Activated T-cell treated with anti-CD3 and anti-CD28 coated beads for 24 hours (primary cell): Measurements from ENCODE around the gene TCF23.
A peak's percentile ranks its signal among the peaks of the same experiment; 100 is the strongest.
"Not testable (repeated sequence)": the region's sequence is repeated elsewhere in the genome, so short reads cannot be mapped to it uniquely, and the experiment has no call there.

Experiments
- DNase-seq: peaks from one replicate; pipeline ENCODE4 v3.0.0-alpha.2; 2020; ENCODE audit warnings: low read depth

TCF23 gene

DNA sequence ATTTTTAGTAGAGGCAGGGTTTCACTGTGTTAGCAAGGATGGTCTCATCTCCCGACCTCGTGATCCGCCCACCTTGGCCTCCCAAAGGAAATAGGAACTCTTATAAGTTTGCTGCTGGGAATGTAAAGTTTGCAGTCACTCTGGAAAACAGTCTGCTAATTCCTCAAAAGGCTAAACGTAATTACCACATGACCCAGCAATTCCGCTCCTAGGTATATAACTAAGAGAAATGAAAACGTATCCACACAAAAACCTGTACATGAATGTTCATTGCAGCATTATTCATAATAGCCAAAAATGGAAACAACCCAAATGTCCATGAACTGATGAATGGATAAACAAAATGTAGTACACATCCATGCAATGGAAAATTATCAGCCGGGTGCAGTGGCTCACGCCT is 41.2 kb downstream of the TCF23 start:
- DNase-seq, result no peak

GRCh38 chr2:27191070-27191829 is 42.4 kb downstream of the TCF23 start:
- DNase-seq, result peak; percentile 16

DNA sequence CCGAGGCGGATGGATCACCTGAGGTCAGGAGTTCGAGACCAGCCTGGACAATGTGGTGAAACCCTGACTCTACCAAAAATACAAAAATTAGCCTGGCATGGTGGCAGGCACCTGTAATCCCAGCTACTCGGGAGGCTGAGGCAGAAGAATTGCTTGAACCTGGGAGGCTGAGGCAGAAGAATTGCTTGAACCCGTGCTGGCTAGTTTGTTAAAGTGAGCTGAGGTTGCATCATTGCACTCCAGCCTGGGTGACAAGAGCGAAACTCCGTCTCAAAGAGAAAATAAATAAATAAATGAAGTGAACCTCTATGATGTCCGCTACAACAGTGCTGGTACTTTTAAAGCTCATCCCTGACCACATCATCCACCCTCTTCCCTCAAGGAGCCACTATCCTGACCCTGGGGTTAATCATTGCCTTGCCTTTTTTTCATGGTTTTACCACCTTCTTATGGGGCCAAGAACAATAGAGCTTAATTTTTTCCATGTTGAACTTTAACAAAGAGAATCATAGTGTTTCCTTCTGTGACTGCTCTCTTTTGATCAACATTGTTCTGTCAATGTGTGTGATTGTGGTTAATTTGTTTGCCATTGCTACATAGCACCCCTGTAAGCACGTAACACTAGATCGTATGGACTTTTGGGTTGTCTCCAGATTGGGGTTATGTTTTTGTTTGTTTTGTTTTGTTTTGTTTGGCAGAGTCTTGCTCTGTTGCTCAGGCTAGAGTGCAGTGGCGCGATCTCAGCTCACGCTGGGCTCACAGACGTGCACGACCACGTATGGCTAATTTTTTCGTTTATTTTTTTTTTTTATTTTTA is 45.9 kb downstream of the TCF23 start:
- DNase-seq, result no peak

DNA sequence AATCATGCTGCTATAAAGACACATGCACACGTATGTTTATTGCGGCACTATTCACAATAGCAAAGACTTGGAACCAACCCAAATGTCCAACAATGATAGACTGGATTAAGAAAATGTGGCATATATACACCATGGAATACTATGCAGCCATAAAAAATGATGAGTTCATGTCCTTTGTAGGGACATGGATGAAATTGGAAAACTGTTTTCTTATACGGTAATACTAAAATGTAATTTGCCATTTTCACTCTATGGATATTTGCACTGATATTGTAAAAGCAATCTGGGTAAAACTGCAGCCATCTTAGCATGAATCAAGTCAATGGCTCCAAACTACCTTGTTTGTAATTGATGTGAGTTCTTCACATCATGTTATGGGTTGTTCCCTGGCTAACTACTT is 47.0 kb downstream of the TCF23 start:
- DNase-seq, result not testable (repeated sequence)

GRCh38 chr2:27198068-27198467 is 49.3 kb downstream of the TCF23 start:
- not testable (repeated sequence) for DNase-seq

- DNase-seq, result no peak
Observed at GRCh38 chr2:27198627-27199026, 49.8 kb downstream of the TCF23 start.

- no peak for DNase-seq
Observed at GRCh38 chr2:27199241-27199640, 50.4 kb downstream of the TCF23 start.

DNA sequence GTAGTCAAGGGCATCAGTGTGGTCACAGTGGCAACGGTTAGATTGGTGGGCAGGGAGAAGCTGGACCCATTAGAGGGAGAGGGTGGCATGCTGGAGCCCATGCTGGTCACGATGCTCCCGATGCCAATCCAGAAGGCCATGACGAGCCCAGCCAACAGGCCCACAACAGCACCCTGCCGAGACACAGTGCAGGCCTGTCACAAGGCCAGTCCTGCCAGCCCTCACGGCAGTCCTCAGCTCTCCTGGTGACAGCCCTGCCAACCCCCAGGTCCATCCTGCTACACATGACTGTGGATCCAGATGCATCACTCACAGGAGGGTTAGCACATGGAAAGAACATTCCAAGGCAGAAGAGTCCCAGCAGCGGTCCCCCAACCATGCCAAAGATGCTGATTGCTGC is 52.9 kb downstream of the TCF23 start:
- DNase-seq, result no peak

GRCh38 chr2:27202854-27203253 is 54.0 kb downstream of the TCF23 start:
- no peak for DNase-seq

DNA sequence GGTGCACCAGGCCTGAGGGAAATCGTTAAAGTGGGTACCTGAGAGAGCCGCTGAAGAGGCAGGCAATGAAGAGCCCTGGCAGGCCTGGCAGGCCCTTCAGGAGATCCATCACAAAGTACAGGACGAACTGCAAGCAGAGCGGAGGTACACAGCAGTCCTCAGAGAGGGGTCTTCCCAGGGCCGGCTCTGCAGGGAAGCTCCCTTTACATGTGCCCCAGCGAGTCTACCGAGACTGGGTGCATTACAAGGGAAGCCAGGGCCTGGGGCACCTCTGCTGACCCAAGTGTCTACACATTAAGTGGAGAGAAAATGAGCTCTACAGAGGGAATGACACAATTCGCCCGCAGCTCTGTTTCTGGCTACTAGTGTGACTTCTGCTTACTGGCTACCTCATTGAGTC is 54.9 kb downstream of the TCF23 start:
- DNase-seq, result no peak

GRCh38 chr2:27204566-27204965 is 55.8 kb downstream of the TCF23 start:
- DNase-seq, result no peak

- no peak for DNase-seq
Observed at GRCh38 chr2:27205206-27205605, 56.4 kb downstream of the TCF23 start.

DNA sequence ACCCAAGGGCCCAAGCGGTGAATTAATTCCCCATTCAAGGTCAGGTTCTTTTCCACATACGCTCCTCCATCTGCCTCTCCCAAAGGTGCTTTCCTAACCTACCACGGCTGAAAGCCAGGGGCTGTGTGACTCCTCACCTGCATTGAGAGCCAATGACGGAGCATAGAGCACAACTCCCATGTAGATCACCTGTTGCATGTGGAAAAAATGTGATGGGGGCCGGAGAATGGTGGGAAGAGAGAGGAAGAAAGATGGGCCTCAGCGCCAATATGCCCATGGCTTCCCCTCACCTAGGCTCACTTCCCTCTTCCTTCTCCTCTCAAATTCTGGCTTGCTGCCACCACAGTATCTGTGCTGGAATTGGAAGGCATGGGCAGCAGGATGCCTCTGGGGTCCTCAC is 57.5 kb downstream of the TCF23 start:
- no peak for DNase-seq
